WTC11 (cell line): ENCODE data around the gene SDCCAG8.

Experiments
- ARID4B ChIP-seq: sonication (generic); formaldehyde crosslinking; IDR thresholded peaks from 2 replicates; pipeline ENCODE4 v1.8.0; 2023; ENCODE audit warnings: missing genetic modification reagents, mild to moderate bottlenecking, borderline replicate concordance
- E2F1 ChIP-seq: sonication (generic); formaldehyde crosslinking; IDR thresholded peaks from 2 replicates; pipeline ENCODE4 v1.8.0; 2022; ENCODE audit warnings: mild to moderate bottlenecking, missing genetic modification reagents
- ESRRA ChIP-seq: sonication (generic); formaldehyde crosslinking; IDR thresholded peaks from 2 replicates; pipeline ENCODE4 v1.8.1; 2022; ENCODE audit warnings: mild to moderate bottlenecking, missing genetic modification reagents, borderline replicate concordance
- IRF1 ChIP-seq: sonication (generic); formaldehyde crosslinking; IDR thresholded peaks from 2 replicates; pipeline ENCODE4 v1.8.0; 2023; ENCODE audit warnings: missing genetic modification reagents
- JUN ChIP-seq: sonication (generic); formaldehyde crosslinking; IDR thresholded peaks from 2 replicates; pipeline ENCODE4 v1.8.0; 2023; ENCODE audit warnings: mild to moderate bottlenecking, missing genetic modification reagents
- NFE2L1 ChIP-seq: sonication (generic); formaldehyde crosslinking; IDR thresholded peaks from 2 replicates; pipeline ENCODE4 v1.8.1; 2023; ENCODE audit warnings: missing genetic modification reagents
- NR3C1 ChIP-seq: sonication (generic); formaldehyde crosslinking; conservative IDR thresholded peaks from 2 replicates; pipeline ENCODE4 v1.8.1; 2023; ENCODE audit warnings: low read depth, mild to moderate bottlenecking, missing genetic modification reagents
- RELA ChIP-seq: sonication (generic); formaldehyde crosslinking; IDR thresholded peaks from 2 replicates; pipeline ENCODE4 v1.8.1; 2022; ENCODE audit warnings: missing genetic modification reagents, mild to moderate bottlenecking, borderline replicate concordance
- ZNF121 ChIP-seq: sonication (generic); formaldehyde crosslinking; IDR thresholded peaks from 2 replicates; pipeline ENCODE4 v1.8.0; 2023; ENCODE audit warnings: missing genetic modification reagents
- ZNF263 ChIP-seq: sonication (generic); formaldehyde crosslinking; IDR thresholded peaks from 2 replicates; pipeline ENCODE4 v1.8.1; 2022; ENCODE audit warnings: low read depth, mild to moderate bottlenecking, moderate library complexity, missing genetic modification reagents
- ZNF281 ChIP-seq: sonication (generic); formaldehyde crosslinking; IDR thresholded peaks from 2 replicates; pipeline ENCODE4 v1.8.0; 2023; ENCODE audit warnings: mild to moderate bottlenecking, missing genetic modification reagents
- ZSCAN18 ChIP-seq: fragments of 250-450 bp; sonication (Bioruptor Pico); IDR thresholded peaks from 2 replicates; pipeline ENCODE4 v2.1.2; 2022; ENCODE audit warnings: mild to moderate bottlenecking, moderate library complexity
- TF ChIP-seq, protein P1 (sequence below): fragments of 200-600 bp; IDR thresholded peaks from 2 replicates; pipeline ENCODE4 v1.8.0; 2022; ENCODE audit warnings: antibody characterized with exemption
- TF ChIP-seq, protein P2 (sequence below): sonication (generic); formaldehyde crosslinking; IDR thresholded peaks from 2 replicates; pipeline ENCODE4 v1.8.0; 2022; ENCODE audit warnings: mild to moderate bottlenecking, missing genetic modification reagents

DNA sequence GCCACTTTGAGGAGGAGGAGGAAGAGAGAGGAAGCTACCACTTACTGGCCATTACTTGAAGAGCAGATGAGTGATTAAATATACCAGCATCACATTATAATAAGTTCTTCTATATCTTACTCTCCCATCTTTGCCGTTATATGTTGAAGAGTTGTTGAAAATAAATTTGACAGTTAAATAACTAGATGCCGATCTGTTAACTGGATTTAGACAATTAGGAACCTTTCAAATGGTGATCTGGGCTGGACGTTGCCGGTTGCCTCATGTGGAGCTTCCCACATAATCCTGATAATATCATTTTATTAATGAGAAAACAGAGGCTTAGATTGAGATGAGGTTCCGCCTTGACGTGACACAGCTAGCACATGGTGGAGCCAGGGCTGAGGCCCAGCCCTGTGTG, 147.0 kb downstream of the SDCCAG8 start:
- TF ChIP-seq, protein P1, sequence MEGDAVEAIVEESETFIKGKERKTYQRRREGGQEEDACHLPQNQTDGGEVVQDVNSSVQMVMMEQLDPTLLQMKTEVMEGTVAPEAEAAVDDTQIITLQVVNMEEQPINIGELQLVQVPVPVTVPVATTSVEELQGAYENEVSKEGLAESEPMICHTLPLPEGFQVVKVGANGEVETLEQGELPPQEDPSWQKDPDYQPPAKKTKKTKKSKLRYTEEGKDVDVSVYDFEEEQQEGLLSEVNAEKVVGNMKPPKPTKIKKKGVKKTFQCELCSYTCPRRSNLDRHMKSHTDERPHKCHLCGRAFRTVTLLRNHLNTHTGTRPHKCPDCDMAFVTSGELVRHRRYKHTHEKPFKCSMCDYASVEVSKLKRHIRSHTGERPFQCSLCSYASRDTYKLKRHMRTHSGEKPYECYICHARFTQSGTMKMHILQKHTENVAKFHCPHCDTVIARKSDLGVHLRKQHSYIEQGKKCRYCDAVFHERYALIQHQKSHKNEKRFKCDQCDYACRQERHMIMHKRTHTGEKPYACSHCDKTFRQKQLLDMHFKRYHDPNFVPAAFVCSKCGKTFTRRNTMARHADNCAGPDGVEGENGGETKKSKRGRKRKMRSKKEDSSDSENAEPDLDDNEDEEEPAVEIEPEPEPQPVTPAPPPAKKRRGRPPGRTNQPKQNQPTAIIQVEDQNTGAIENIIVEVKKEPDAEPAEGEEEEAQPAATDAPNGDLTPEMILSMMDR, result no peak
- no peak for TF ChIP-seq NR3C1 (CRISPR knock-in tag)
- TF ChIP-seq ZSCAN18 (CRISPR knock-in tag), result no peak
- TF ChIP-seq, protein P2, sequence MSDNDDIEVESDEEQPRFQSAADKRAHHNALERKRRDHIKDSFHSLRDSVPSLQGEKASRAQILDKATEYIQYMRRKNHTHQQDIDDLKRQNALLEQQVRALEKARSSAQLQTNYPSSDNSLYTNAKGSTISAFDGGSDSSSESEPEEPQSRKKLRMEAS (CRISPR knock-in tag), result no peak
- no peak for TF ChIP-seq E2F1 (CRISPR knock-in tag)
- TF ChIP-seq ZNF263 (CRISPR knock-in tag), result no peak
- no peak for TF ChIP-seq RELA
- no peak for TF ChIP-seq ESRRA
- TF ChIP-seq JUN, result no peak
- TF ChIP-seq IRF1 (CRISPR knock-in tag), result no peak
- no peak for TF ChIP-seq NFE2L1 (CRISPR knock-in tag)
- TF ChIP-seq ARID4B (CRISPR knock-in tag), result no peak
- no peak for TF ChIP-seq ZNF281 (CRISPR knock-in tag)
- TF ChIP-seq ZNF121, result no peak
